Psoas muscle (tissue), 8 donors: Measurements from ENCODE around the gene CCNH. TPM values are rescaled to one million over a fixed set of nuclear protein-coding genes. Genes with fewer than 3 reads are reported as not detected.

ENCODE experiments used
- ATAC-seq, 4 donors: fragments of 200-7000 bp; cut with Tn5 transposase; one replicate each; pipeline ENCODE4 v1.9.1; 2020; ENCODE audit warnings: moderate library complexity in 3 of 4, mild to moderate bottlenecking in 2 of 4
- DNase-seq, 2 donors: peaks; one replicate each; pipeline ENCODE4 v3.0.0-alpha.2; 2020
- H3K27ac ChIP-seq: fragments of 200-600 bp; one replicate; pipeline ENCODE4 v1.8.0; 2022
- H3K27me3 ChIP-seq, 3 donors: fragments of 200-600 bp in 1 of 3; one replicate each; pipeline versions ENCODE4 v1.6.1 to v1.8.0; 2013 to 2022; ENCODE audit warnings: low read length in 2 of 3, mild to moderate bottlenecking in 2 of 3, moderate library complexity in 1 of 3; ENCODE audit not compliant: insufficient read depth in 3 of 3
- H3K36me3 ChIP-seq, 2 donors: fragments of 200-600 bp in 1 of 2; one replicate each; pipeline versions ENCODE4 v1.6.1 to v1.8.0; 2013 to 2022; ENCODE audit warnings: low read depth in 1 of 2, mild to moderate bottlenecking in 1 of 2, moderate library complexity in 1 of 2; ENCODE audit not compliant: insufficient read depth in 1 of 2
- H3K4me1 ChIP-seq: fragments of 200-600 bp; one replicate; pipeline ENCODE4 v1.8.0; 2022
- H3K4me3 ChIP-seq: fragments of 200-600 bp; one replicate; pipeline ENCODE4 v1.8.0; 2022; ENCODE audit warnings: mild to moderate bottlenecking
- H3K9me3 ChIP-seq: fragments of 200-600 bp; one replicate; pipeline ENCODE4 v1.8.0; 2022
- WGBS, 3 donors: extraction: QIAGEN DNeasy Blood & Tissue Kit; methylation state at CpG; one replicate each; pipeline versions ENCODE4 v1.1.6 to v1.1.7; 2013; 5-methylcytosine and 5-hydroxymethylcytosine counted together
- intact Hi-C, 2 donors: fragments of 100-400 bp; cut with DNase I; formaldehyde crosslinking; loops; one replicate each; pipeline versions ENCODE4 v1.11.0 to v1.14.2; 2022
- polyA plus RNA-seq, 3 donors: library from polyadenylated mRNA; stranded (reverse); fragments of 200-250 nt; gene quantifications; one replicate each; pipeline ENCODE4 v1.2.3, GENCODE V29; 2013
- total RNA-seq, 4 donors: library from RNA; stranded (reverse); fragmentation: NEBNext Ultra II Directional in 2 of 4; extraction: Animal tissue kit (Norgen Biotek cat#: 25700) in 2 of 4; gene quantifications; one replicate each; pipeline versions ENCODE4 v1.2.1 to v1.2.4, GENCODE V29; 2021 to 2023
- TF ChIP-seq, protein P1 (sequence below): fragments of 200-600 bp; IDR thresholded peaks from one replicate; pipeline ENCODE4 v1.8.0; 2022; ENCODE audit warnings: antibody characterized with exemption
- donor health status: healthy with polysubstance abuse.
- donor health status: DM: no; HTN: no; CAD: no; lungs with moderate emphysema.
- donor health status: Bipolar disorder and iron deficiency.
- donor health status: healthy.
- donor health status: DM: yes; HTN: yes; CAD: no.
- donor health status: DM: no; HTN: no; CAD: no.
- donor health status: DM: no; HTN: no; CAD: no.
- donor health status: DM: yes; HTN: yes; CAD: no.

The CCNH gene
- total and polyA plus RNA-seq, 7 donors = 19.9 to 62.1 (median 34.3) TPM

DNA sequence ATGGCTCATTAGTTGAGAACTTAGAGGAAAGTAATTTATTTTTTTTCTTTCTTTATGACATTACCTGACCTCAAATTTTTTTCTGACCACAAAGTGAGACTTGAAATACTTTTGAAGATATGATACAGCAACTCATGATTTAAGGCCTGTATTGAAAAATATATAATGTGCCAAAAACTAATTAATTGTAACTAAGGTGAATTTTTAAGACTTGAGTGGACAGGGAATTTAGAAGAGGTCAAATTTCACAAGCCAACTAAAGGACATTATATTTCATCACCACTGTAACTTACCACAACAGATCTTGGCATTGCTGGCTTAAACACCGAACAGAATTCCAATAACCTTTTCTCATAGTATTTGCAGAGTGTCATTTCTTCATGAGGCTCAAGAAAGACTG is 1.8 kb downstream of the CCNH start:
- Histone ChIP-seq H3K27me3 (no peaks in the 10 kb centered on the region), H3K36me3 (peaks cover 9 to 50% of the 10 kb centered on the region in 2 donors), H3K4me1 (peaks cover 20% of the 10 kb centered on the region), H3K4me3 (peak overlapping the region; percentile 91), H3K9me3 (no peaks in the 10 kb centered on the region), H3K27ac (peak overlapping the region; percentile 98)
- 14 to 48% (median 30%) methylated on average over 1 of the region's 1 CpG for WGBS, 3 donors
- intact Hi-C loops = loop anchor here (5.0 to 10.0 kb wide), 3 partner anchors 144 to 1274 kb away; partner anchors contain the start of genes COX7C (in 2 of the 2) and RASA1 (in 1 of the 2)
- ATAC-seq (no peak), DNase-seq (no peak)
- TF ChIP-seq, protein P1, sequence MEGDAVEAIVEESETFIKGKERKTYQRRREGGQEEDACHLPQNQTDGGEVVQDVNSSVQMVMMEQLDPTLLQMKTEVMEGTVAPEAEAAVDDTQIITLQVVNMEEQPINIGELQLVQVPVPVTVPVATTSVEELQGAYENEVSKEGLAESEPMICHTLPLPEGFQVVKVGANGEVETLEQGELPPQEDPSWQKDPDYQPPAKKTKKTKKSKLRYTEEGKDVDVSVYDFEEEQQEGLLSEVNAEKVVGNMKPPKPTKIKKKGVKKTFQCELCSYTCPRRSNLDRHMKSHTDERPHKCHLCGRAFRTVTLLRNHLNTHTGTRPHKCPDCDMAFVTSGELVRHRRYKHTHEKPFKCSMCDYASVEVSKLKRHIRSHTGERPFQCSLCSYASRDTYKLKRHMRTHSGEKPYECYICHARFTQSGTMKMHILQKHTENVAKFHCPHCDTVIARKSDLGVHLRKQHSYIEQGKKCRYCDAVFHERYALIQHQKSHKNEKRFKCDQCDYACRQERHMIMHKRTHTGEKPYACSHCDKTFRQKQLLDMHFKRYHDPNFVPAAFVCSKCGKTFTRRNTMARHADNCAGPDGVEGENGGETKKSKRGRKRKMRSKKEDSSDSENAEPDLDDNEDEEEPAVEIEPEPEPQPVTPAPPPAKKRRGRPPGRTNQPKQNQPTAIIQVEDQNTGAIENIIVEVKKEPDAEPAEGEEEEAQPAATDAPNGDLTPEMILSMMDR = no peak

DNA sequence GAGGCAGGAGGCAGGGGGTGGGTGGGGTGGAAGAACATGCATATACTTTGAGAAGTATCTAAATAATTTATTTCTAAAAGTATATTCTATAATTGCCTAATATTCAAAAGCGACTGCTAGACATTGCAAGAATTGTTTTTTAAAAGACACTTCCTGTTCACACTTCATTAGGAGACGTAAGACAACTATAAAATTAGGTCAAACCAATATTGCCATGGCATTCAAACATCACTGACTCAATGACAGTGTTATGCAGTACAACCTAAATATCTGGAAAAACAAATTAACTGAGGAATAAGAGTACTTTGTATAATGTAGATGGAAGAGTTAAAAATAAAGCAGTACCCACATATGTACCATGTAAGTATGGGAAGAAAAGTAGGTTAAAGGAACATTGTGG is 4.5 kb downstream of the CCNH start:
- TF ChIP-seq, protein P1 = no peak
- 71 to 80% (median 77%) methylated on average over 2 of the region's 2 CpGs for WGBS, 3 donors
- H3K9me3 ChIP-seq = no peaks in the 10 kb centered on the region
- ATAC-seq (no peak), DNase-seq (no peak)
- intact Hi-C loops = no loop called here
- H3K27me3 ChIP-seq = no peaks in the 10 kb centered on the region
- H3K36me3 ChIP-seq = peaks cover 12 to 77% of the 10 kb centered on the region in 2 donors
- H3K4me1 ChIP-seq = peaks cover 13% of the 10 kb centered on the region
- no peak overlapping the region for H3K4me3 ChIP-seq
- no peak overlapping the region for H3K27ac ChIP-seq

DNA sequence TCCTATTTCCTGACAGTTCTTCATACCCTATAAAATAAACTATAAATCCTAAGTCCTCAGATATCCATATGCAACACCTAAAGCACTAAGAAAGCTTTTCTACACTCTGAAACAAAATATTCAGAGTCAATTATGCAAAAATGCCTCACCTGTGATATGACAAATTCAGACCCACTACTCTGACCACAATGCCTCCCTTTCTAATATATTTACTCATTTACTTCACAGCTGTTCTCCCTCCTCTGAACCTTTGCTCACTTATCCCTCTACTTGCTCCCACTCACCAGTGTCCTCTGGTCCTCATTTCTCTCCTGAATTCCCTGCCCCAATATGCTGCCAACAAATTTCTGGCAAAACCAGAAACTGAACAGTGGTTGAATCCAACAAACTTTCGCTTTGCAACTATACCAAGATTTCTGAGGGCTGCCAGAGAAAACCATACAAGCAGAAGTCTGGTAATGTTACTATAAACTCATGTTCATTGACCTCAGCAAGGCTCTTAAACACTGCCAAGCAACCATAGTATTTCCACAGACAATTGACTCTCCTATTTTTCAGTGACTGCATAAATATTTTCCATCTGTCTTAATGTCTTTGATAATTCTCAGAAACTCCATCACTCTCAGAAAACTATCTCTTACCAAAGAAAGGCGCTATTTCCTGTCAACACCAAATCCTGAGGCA is 7.1 kb downstream of the CCNH start:
- Histone ChIP-seq H3K27ac (no peak overlapping the region), H3K27me3 (no peaks in the 10 kb centered on the region), H3K4me1 (peaks cover 3% of the 10 kb centered on the region), H3K9me3 (no peaks in the 10 kb centered on the region), H3K36me3 (peaks cover 17 to 100% of the 10 kb centered on the region in 2 donors), H3K4me3 (no peak overlapping the region)
- 83 to 92% (median 89%) methylated on average over 2 of the region's 2 CpGs for WGBS, 3 donors
- no peak for DNase-seq
- ATAC-seq = no peak
- intact Hi-C loops = no loop called here
- TF ChIP-seq, protein P1 = no peak

DNA sequence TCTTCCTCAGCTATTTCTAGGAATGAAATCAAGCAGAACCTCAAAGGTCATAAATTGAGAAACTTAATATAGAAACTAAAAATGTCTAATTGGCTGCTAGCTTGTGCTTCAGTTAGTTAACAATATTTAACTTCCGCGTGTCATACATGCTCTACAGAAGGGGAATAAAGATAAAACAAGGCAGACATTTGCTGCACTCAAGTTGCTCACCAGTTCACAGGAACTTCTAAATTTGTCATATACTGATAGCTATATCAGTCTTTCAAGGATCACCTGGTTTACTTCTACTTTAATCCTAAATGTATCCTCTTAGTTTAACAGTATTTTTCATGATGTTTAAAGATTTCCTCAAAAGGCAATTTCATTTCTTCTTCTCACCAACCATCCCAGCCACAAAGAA is 8.4 kb downstream of the CCNH start:
- DNase-seq = no peak
- Histone ChIP-seq H3K4me3 (no peak overlapping the region), H3K27ac (no peak overlapping the region), H3K4me1 (peaks cover 5% of the 10 kb centered on the region), H3K36me3 (peaks cover 15 to 100% of the 10 kb centered on the region in 2 donors), H3K9me3 (no peaks in the 10 kb centered on the region), H3K27me3 (no peaks in the 10 kb centered on the region)
- 91 to 94% (median 93%) methylated on average over 2 of the region's 2 CpGs for WGBS, 3 donors
- intact Hi-C loops = no loop called here
- TF ChIP-seq, protein P1 = no peak
- no peak for ATAC-seq

DNA sequence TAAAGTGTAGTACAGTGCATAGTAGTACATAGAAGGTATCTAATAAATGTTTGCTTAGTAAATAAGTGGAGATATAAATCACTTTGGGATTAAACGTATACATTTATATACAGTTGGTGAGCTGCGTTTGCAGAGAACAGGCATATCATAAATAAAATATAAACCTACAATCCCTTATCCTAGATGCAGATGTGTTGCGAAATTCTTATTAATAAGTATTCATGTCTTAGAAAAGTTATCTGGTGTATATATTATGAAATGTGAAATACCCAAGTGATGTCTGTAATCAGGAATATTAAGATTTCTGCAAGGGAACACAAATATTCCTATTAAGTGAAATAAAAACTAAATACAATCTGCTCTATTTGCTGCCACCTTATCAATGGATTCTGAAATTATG is 8.8 kb downstream of the CCNH start:
- H3K9me3 ChIP-seq = no peaks in the 10 kb centered on the region
- H3K27ac ChIP-seq = no peak overlapping the region
- H3K27me3 ChIP-seq = no peaks in the 10 kb centered on the region
- intact Hi-C loops = no loop called here
- no peak for ATAC-seq
- TF ChIP-seq, protein P1 = no peak
- DNase-seq = no peak
- peaks cover 19 to 100% of the 10 kb centered on the region in 2 donors for H3K36me3 ChIP-seq
- peaks cover 5% of the 10 kb centered on the region for H3K4me1 ChIP-seq
- H3K4me3 ChIP-seq = no peak overlapping the region
- 93 to 95% (median 95%) methylated on average over 3 of the region's 3 CpGs for WGBS, 3 donors
